ENCODE results near the gene HBB.
"Not testable (repeated sequence)": the region's sequence is repeated elsewhere in the genome, so short reads cannot be mapped to it uniquely, and the experiment has no call there.

HBB gene

GRCh38 chr11:5226732-5227310 is at the start of gene HBB:
Gene HBB, minus strand, starts transcription at chr11:5227071. Its CDS starts 50 bp downstream, at chr11:5227021.
- no peak for DNase-seq

GRCh38 chr11:5275369-5276110 is 48.7 kb upstream of the HBB start:
- DNase-seq = no peak

- no peak for DNase-seq
Observed at GRCh38 chr11:5274395-5274794, 47.5 kb upstream of the HBB start.

GRCh38 chr11:5272395-5273017 is 45.6 kb upstream of the HBB start:
- no peak for DNase-seq

- DNase-seq = no peak
Observed at GRCh38 chr11:5269715-5270147, 42.9 kb upstream of the HBB start, which contains the start of gene HBE1. Gene HBE1, minus strand, starts transcription at chr11:5269945. Its CDS starts 55 bp downstream, at chr11:5269890.

GRCh38 chr11:5267033-5267563 is 40.2 kb upstream of the HBB start:
- DNase-seq = no peak

GRCh38 chr11:5266609-5267008 is 39.7 kb upstream of the HBB start:
- no peak for DNase-seq

GRCh38 chr11:5265832-5266231 is 39.0 kb upstream of the HBB start:
- no peak for DNase-seq

GRCh38 chr11:5258543-5259262 is 31.8 kb upstream of the HBB start:
- DNase-seq = no peak

- DNase-seq = no peak
Observed at GRCh38 chr11:5257296-5257695, 30.4 kb upstream of the HBB start.

- DNase-seq = not testable (repeated sequence)
Observed at GRCh38 chr11:5254646-5255413, 28.0 kb upstream of the HBB start, which contains the start of gene HBG2. Gene HBG2, minus strand, starts transcription at chr11:5254781. Its CDS starts 53 bp downstream, at chr11:5254728.

GRCh38 chr11:5254023-5254422 is 27.2 kb upstream of the HBB start:
- not testable (repeated sequence) for DNase-seq

GRCh38 chr11:5253440-5253839 is 26.6 kb upstream of the HBB start:
- not testable (repeated sequence) for DNase-seq

GRCh38 chr11:5252919-5253265 is 26.0 kb upstream of the HBB start:
- DNase-seq = no peak

- no peak for DNase-seq
Observed at GRCh38 chr11:5252192-5252918, 25.5 kb upstream of the HBB start.

- no peak for DNase-seq
Observed at GRCh38 chr11:5251746-5252145, 24.9 kb upstream of the HBB start.

GRCh38 chr11:5250543-5251204 is 23.8 kb upstream of the HBB start:
- no peak for DNase-seq

- not testable (repeated sequence) for DNase-seq
Observed at GRCh38 chr11:5249807-5250396, 23.0 kb upstream of the HBB start, which contains the start of gene HBG1. Gene HBG1, minus strand, starts transcription at chr11:5249857. Its CDS starts 53 bp downstream, at chr11:5249804.

- DNase-seq = not testable (repeated sequence)
Observed at GRCh38 chr11:5248498-5248897, 21.6 kb upstream of the HBB start.

- DNase-seq = no peak
Observed at GRCh38 chr11:5247472-5248192, 20.8 kb upstream of the HBB start.
